ENCODE measurements around the gene SCUBE1.

Gene SCUBE1

GRCh38 chr22:43245717-43246116, 97.5 kb downstream of the SCUBE1 start:
- Mint-ChIP-seq H3K27ac (no peak overlapping the region), H3K9me3 (no peaks in the 10 kb centered on the region)

GRCh38 chr22:43244803-43245527, 98.2 kb downstream of the SCUBE1 start:
- H3K36me3 Mint-ChIP-seq (ENCODE audit: low read depth): no peaks in the 10 kb centered on the region
- H3K27me3 Mint-ChIP-seq (ENCODE audit: low read depth): no peaks in the 10 kb centered on the region
- no peak overlapping the region for H3K4me3 Mint-ChIP-seq
- H3K9me3 Mint-ChIP-seq: no peaks in the 10 kb centered on the region
- H3K4me1 Mint-ChIP-seq (ENCODE audit: low read depth): no peaks in the 10 kb centered on the region
- no peak overlapping the region for H3K27ac Mint-ChIP-seq

More at GRCh38 chr22:43245717-43246116, 97.5 kb downstream of the SCUBE1 start:
- no peaks in the 10 kb centered on the region for H3K36me3 Mint-ChIP-seq (ENCODE audit: low read depth)
- no peaks in the 10 kb centered on the region for H3K4me1 Mint-ChIP-seq (ENCODE audit: low read depth)
- H3K27me3 Mint-ChIP-seq (ENCODE audit: low read depth): no peaks in the 10 kb centered on the region
- H3K4me3 Mint-ChIP-seq: no peak overlapping the region

- Mint-ChIP-seq H3K4me1 (ENCODE audit: low read depth) (no peaks in the 10 kb centered on the region), H3K27ac (no peak overlapping the region), H3K4me3 (no peak overlapping the region), H3K9me3 (no peaks in the 10 kb centered on the region), H3K36me3 (ENCODE audit: low read depth) (no peaks in the 10 kb centered on the region), H3K27me3 (ENCODE audit: low read depth) (no peaks in the 10 kb centered on the region)
Observed at GRCh38 chr22:43244402-43244801, 98.8 kb downstream of the SCUBE1 start.

- Mint-ChIP-seq H3K9me3 (no peaks in the 10 kb centered on the region), H3K4me1 (ENCODE audit: low read depth) (no peaks in the 10 kb centered on the region), H3K27ac (no peak overlapping the region), H3K4me3 (no peak overlapping the region), H3K27me3 (ENCODE audit: low read depth) (no peaks in the 10 kb centered on the region), H3K36me3 (ENCODE audit: low read depth) (no peaks in the 10 kb centered on the region)
Observed at GRCh38 chr22:43243324-43243723, 99.8 kb downstream of the SCUBE1 start.

GRCh38 chr22:43242627-43243026, 100.5 kb downstream of the SCUBE1 start:
- H3K36me3 Mint-ChIP-seq (ENCODE audit: low read depth): no peaks in the 10 kb centered on the region
- H3K27me3 Mint-ChIP-seq (ENCODE audit: low read depth): no peaks in the 10 kb centered on the region
- no peak overlapping the region for H3K4me3 Mint-ChIP-seq
- H3K4me1 Mint-ChIP-seq (ENCODE audit: low read depth): no peaks in the 10 kb centered on the region
- no peaks in the 10 kb centered on the region for H3K9me3 Mint-ChIP-seq
- H3K27ac Mint-ChIP-seq: no peak overlapping the region

- Mint-ChIP-seq H3K4me1 (ENCODE audit: low read depth) (no peaks in the 10 kb centered on the region), H3K27ac (no peak overlapping the region)
Observed at GRCh38 chr22:43241699-43242386, 101.3 kb downstream of the SCUBE1 start.

GRCh38 chr22:43241138-43241597, 102.0 kb downstream of the SCUBE1 start:
- Mint-ChIP-seq H3K27ac (no peak overlapping the region), H3K9me3 (no peaks in the 10 kb centered on the region), H3K36me3 (ENCODE audit: low read depth) (no peaks in the 10 kb centered on the region), H3K27me3 (ENCODE audit: low read depth) (no peaks in the 10 kb centered on the region), H3K4me3 (no peak overlapping the region), H3K4me1 (ENCODE audit: low read depth) (no peaks in the 10 kb centered on the region)

More at GRCh38 chr22:43241699-43242386, 101.3 kb downstream of the SCUBE1 start:
- Mint-ChIP-seq H3K4me3 (no peak overlapping the region), H3K36me3 (ENCODE audit: low read depth) (no peaks in the 10 kb centered on the region), H3K9me3 (no peaks in the 10 kb centered on the region), H3K27me3 (ENCODE audit: low read depth) (no peaks in the 10 kb centered on the region)

GRCh38 chr22:43240614-43241013, 102.6 kb downstream of the SCUBE1 start:
- no peak overlapping the region for H3K4me3 Mint-ChIP-seq
- no peaks in the 10 kb centered on the region for H3K27me3 Mint-ChIP-seq (ENCODE audit: low read depth)
- no peaks in the 10 kb centered on the region for H3K9me3 Mint-ChIP-seq
- H3K36me3 Mint-ChIP-seq (ENCODE audit: low read depth): no peaks in the 10 kb centered on the region
- H3K4me1 Mint-ChIP-seq (ENCODE audit: low read depth): no peaks in the 10 kb centered on the region
- H3K27ac Mint-ChIP-seq: no peak overlapping the region

GRCh38 chr22:43239956-43240355, 103.2 kb downstream of the SCUBE1 start:
- Mint-ChIP-seq H3K9me3 (no peaks in the 10 kb centered on the region), H3K4me3 (no peak overlapping the region), H3K27me3 (ENCODE audit: low read depth) (no peaks in the 10 kb centered on the region), H3K27ac (no peak overlapping the region), H3K4me1 (ENCODE audit: low read depth) (no peaks in the 10 kb centered on the region), H3K36me3 (ENCODE audit: low read depth) (no peaks in the 10 kb centered on the region)

GRCh38 chr22:43239193-43239780, 103.9 kb downstream of the SCUBE1 start:
- H3K9me3 Mint-ChIP-seq: no peaks in the 10 kb centered on the region

GRCh38 chr22:43238526-43239006, 104.6 kb downstream of the SCUBE1 start:
- no peaks in the 10 kb centered on the region for H3K9me3 Mint-ChIP-seq
- H3K4me3 Mint-ChIP-seq: no peak overlapping the region
- H3K27ac Mint-ChIP-seq: no peak overlapping the region
- no peaks in the 10 kb centered on the region for H3K27me3 Mint-ChIP-seq (ENCODE audit: low read depth)
- H3K36me3 Mint-ChIP-seq (ENCODE audit: low read depth): no peaks in the 10 kb centered on the region
- no peaks in the 10 kb centered on the region for H3K4me1 Mint-ChIP-seq (ENCODE audit: low read depth)

More at GRCh38 chr22:43239193-43239780, 103.9 kb downstream of the SCUBE1 start:
- no peaks in the 10 kb centered on the region for H3K4me1 Mint-ChIP-seq (ENCODE audit: low read depth)
- H3K4me3 Mint-ChIP-seq: no peak overlapping the region
- no peaks in the 10 kb centered on the region for H3K27me3 Mint-ChIP-seq (ENCODE audit: low read depth)
- no peaks in the 10 kb centered on the region for H3K36me3 Mint-ChIP-seq (ENCODE audit: low read depth)
- no peak overlapping the region for H3K27ac Mint-ChIP-seq

- Mint-ChIP-seq H3K27me3 (ENCODE audit: low read depth) (no peaks in the 10 kb centered on the region), H3K9me3 (no peaks in the 10 kb centered on the region), H3K36me3 (ENCODE audit: low read depth) (no peaks in the 10 kb centered on the region)
Observed at GRCh38 chr22:43237280-43237679, 105.9 kb downstream of the SCUBE1 start.

GRCh38 chr22:43236411-43237166, 106.6 kb downstream of the SCUBE1 start:
- Mint-ChIP-seq H3K4me3 (no peak overlapping the region), H3K27me3 (ENCODE audit: low read depth) (no peaks in the 10 kb centered on the region), H3K9me3 (no peaks in the 10 kb centered on the region), H3K36me3 (ENCODE audit: low read depth) (no peaks in the 10 kb centered on the region), H3K4me1 (ENCODE audit: low read depth) (no peaks in the 10 kb centered on the region), H3K27ac (no peak overlapping the region)

More at GRCh38 chr22:43237280-43237679, 105.9 kb downstream of the SCUBE1 start:
- Mint-ChIP-seq H3K4me3 (no peak overlapping the region), H3K27ac (no peak overlapping the region), H3K4me1 (ENCODE audit: low read depth) (no peaks in the 10 kb centered on the region)

Measured in T-helper 1 cell treated with Interleukin-12 subunit alpha and Interleukin-12 subunit beta and Interleukin-4 antibody, amounts not matched to agents 30 μg/mL and 1 μg/mL, for 36 hours (primary cell).